Kidney (tissue), 14 donors: ENCODE results near the gene SUB1. TPM values are rescaled to one million over a fixed set of nuclear protein-coding genes. Genes with fewer than 3 reads are reported as not detected.

Experiments used
- DNase-seq, 5 donors: peaks; one replicate each; pipeline ENCODE4 v3.0.0-alpha.2; 2013 to 2020
- FAIRE-seq: peaks from 2 replicates; lab custom pipeline; 2012; peaks lifted over from hg19 to GRCh38; lab: Jason Lieb, UNC
- H3K27ac ChIP-seq, 2 donors: one replicate each; pipeline ENCODE4 v1.7.0; 2013; ENCODE audit warnings: low read depth in 2 of 2, low read length in 2 of 2, inconsistent platforms in 1 of 2
- H3K27me3 ChIP-seq: one replicate; pipeline ENCODE4 v1.7.1; 2013; ENCODE audit warnings: low read length, inconsistent platforms; ENCODE audit not compliant: control insufficient read depth, insufficient read depth
- H3K36me3 ChIP-seq, 3 donors: one replicate each; pipeline versions ENCODE4 v1.7.0 to v1.7.1; 2013; ENCODE audit warnings: low read length in 3 of 3, control low read depth in 1 of 3, inconsistent platforms in 1 of 3; ENCODE audit not compliant: insufficient read depth in 3 of 3, control insufficient read depth in 2 of 3
- H3K4me1 ChIP-seq, 3 donors: one replicate each; pipeline versions ENCODE4 v1.7.0 to v1.7.1; 2013; ENCODE audit warnings: low read length in 3 of 3, inconsistent platforms in 1 of 3, low read depth in 1 of 3; ENCODE audit not compliant: control insufficient read depth in 2 of 3, insufficient read depth in 2 of 3
- H3K4me3 ChIP-seq, 3 donors: one replicate each; pipeline versions ENCODE4 v1.7.0 to v1.8.1; 2013; ENCODE audit warnings: low read length in 3 of 3, control low read depth in 1 of 3, inconsistent platforms in 1 of 3
- H3K9ac ChIP-seq, 3 donors: one replicate each; pipeline versions ENCODE4 v1.7.0 to v1.7.1; 2013; ENCODE audit warnings: low read length in 3 of 3, control low read depth in 1 of 3, inconsistent platforms in 1 of 3
- H3K9me3 ChIP-seq, 3 donors: one replicate each; pipeline versions ENCODE4 v1.7.0 to v1.7.1; 2013; ENCODE audit warnings: low read length in 3 of 3, control low read depth in 1 of 3, inconsistent platforms in 1 of 3; ENCODE audit not compliant: control insufficient read depth in 2 of 3, insufficient read depth in 1 of 3
- CTCF ChIP-seq: IDR thresholded peaks from 3 replicates; pipeline ENCODE4 v1.5.1; 2012; ENCODE audit warnings: mild to moderate bottlenecking, moderate library complexity, borderline replicate concordance; ENCODE audit not compliant: insufficient read depth; ENCODE audit errors: extremely low read depth
- intact Hi-C: fragments of 100-400 bp; cut with DNase I; formaldehyde crosslinking; loops from one replicate; pipeline ENCODE4 v1.11.1; 2022
- polyA plus RNA-seq: library from polyadenylated mRNA; stranded (reverse); fragments of 350-450 nt; fragmentation: Illumina TruSeq; extraction: RNeasy Lipid Tissue Mini Kit (QIAGEN cat#74804); gene quantifications from one replicate; pipeline ENCODE4 v1.2.3, GENCODE V29; 2014; ENCODE audit warnings: low read depth, low replicate concordance; ENCODE audit not compliant: insufficient read depth
- total RNA-seq: library from RNA; stranded (reverse); fragmentation: NEBNext Ultra II Directional; extraction: Animal tissue kit (Norgen Biotek cat#: 25700); gene quantifications from one replicate; pipeline ENCODE4 v1.2.1, GENCODE V29; 2021
- donor health status: control.
- donor health status: control.
- donor health status: control.
- donor health status: control.
- donor health status: control.
- donor health status: DM: yes; HTN: yes; CAD: no.
- donor health status: Normal renal cell carcinoma (clear cell type).

The SUB1 gene
- total and polyA plus RNA-seq, 2 donors from 2014 or later, result 167 to 292 TPM

- intact Hi-C loops, result no loop called here
- Histone ChIP-seq H3K9ac (no peak overlapping the region), H3K36me3 (no peaks in the 10 kb centered on the region), H3K9me3 (no peaks in the 10 kb centered on the region), H3K4me1 (peaks cover 0 to 6% (median 2%) of the 10 kb centered on the region in 3 donors), H3K4me3 (no peak overlapping the region), H3K27me3 (no peaks in the 10 kb centered on the region), H3K27ac (no peak overlapping the region)
- FAIRE-seq (no peak), DNase-seq (no peak)
- no peak for TF ChIP-seq CTCF
Measured at GRCh38 chr5:32625547-32625946, 40.2 kb downstream of the SUB1 start.

DNA sequence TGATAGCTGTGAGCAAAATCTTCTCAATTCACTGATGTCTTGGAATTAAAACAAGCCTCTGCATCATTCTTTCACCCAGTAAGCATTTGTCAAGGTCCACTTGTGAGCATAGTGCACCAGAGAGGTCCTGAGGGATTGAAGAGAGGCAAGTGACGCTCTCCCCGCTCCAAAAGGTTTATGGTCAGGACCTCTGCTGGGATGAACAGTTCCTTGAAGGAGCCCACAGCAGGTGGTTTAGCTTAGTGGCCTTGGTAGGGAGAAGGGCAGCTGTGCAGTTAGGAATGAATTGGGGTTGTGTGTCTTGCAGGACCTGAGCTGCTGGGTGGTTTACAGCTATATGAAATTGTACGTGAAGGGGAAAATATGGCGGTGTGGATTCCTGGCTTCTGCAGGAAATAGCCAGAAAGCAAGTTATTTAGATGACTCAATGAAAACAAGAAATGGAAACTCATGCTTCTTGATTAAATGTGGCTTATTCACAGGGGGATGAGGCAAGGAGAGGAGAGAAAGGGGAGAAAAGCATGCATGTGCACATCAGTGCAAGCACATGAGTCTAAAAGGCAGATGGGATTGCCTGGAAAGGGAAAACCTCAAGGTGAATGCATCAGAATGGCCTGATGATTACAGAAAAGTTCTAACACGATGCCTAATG lies 42.0 kb downstream of the SUB1 start:
- FAIRE-seq (no peak), DNase-seq (no peak)
- intact Hi-C loops, result no loop called here
- H3K36me3 ChIP-seq, result no peaks in the 10 kb centered on the region
- no peaks in the 10 kb centered on the region for H3K27me3 ChIP-seq
- no peak overlapping the region for H3K27ac ChIP-seq
- no peak overlapping the region for H3K9ac ChIP-seq
- H3K9me3 ChIP-seq, result no peaks in the 10 kb centered on the region
- H3K4me3 ChIP-seq, result no peak overlapping the region
- TF ChIP-seq CTCF, result no peak
- peaks cover 0 to 14% (median 4%) of the 10 kb centered on the region in 3 donors for H3K4me1 ChIP-seq

- Histone ChIP-seq H3K9me3 (no peaks in the 10 kb centered on the region), H3K27me3 (no peaks in the 10 kb centered on the region), H3K27ac (no peak overlapping the region), H3K36me3 (no peaks in the 10 kb centered on the region), H3K4me3 (no peak overlapping the region), H3K9ac (no peak overlapping the region), H3K4me1 (peaks cover 0 to 14% (median 4%) of the 10 kb centered on the region in 3 donors)
- intact Hi-C loops, result no loop called here
- DNase-seq, result peak in 4 of 5 donors; percentile 16 to 54 (median 44)
- no peak for FAIRE-seq
- TF ChIP-seq CTCF, result no peak
Measured at GRCh38 chr5:32628049-32628844, 42.9 kb downstream of the SUB1 start.
